SHP77 treated with DMSO at 0.1 percent for 48 hours (cell line): ENCODE results near the gene EGFR.
"Not testable (repeated sequence)": the region's sequence is repeated elsewhere in the genome, so short reads cannot be mapped to it uniquely, and the experiment has no call there.

ENCODE experiments used
- DNase-seq: peaks from one replicate; lab custom pipeline; 2025; lab: John Stamatoyannopoulos, UW

EGFR gene

GRCh38 chr7:55147736-55148135, 128.9 kb downstream of the EGFR start:
- DNase-seq, result no peak

DNA sequence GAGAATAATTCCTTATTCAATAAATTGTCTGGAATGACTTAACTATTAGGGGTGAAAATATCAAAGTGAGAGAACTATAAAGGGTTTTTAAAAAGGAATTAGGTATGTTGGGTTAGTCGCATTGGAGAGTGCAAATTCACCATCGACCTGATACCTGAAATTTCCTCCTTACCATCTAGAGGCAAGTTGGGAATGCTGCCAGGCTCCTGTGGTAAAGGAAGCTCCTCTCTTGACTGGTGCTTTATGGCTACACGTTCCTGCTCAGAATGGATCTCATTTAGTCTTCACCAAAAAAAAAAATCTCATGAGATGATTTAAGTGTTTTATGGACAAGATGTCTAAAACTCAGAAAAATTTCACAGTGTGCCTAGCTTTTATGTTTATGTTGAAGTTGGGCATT, 129.8 kb downstream of the EGFR start:
- no peak for DNase-seq

DNA sequence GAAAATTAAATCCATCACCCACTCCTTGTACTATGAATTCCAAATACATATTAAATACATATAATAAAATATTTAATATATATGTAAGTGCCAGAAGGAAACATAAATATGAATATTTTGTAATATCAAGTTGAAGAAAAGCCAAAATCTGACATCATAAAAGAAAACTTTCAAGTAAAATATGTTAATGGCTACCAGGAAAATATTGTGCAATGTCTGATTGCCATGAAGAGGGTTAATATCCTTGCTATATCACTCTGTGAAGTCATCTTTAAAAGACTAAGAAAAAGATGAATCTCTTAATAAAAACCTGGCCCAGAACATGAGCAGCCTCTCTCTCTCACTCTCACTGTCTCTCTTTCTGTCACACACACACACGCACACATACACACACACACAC, 130.2 kb downstream of the EGFR start:
- no peak for DNase-seq

DNA sequence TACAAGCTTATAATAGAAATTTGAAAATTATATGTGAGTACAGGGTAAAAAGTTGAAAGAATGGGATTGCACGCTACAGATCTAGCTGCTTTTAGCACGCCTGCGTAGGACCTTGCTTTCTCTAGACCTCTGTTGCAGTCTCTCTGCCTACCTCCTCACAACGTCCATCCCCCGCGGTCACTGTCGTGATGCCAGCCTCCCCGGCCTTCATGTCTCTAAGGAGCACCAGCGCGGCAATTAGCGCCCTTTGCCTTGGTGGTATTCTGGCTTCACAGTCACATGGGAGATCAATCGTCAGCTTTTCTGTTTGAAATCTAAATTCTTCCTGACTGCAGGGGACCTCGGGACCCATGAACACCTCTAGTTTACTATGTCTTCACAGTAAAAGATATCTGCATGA, 131.3 kb downstream of the EGFR start:
- DNase-seq, result no peak

GRCh38 chr7:55150709-55151451, 132.1 kb downstream of the EGFR start:
- no peak for DNase-seq

GRCh38 chr7:55152516-55152915, 133.7 kb downstream of the EGFR start:
- DNase-seq, result no peak

- DNase-seq, result no peak
These were observed 135.3 kb downstream of the EGFR start for GRCh38 chr7:55154096-55154495.

DNA sequence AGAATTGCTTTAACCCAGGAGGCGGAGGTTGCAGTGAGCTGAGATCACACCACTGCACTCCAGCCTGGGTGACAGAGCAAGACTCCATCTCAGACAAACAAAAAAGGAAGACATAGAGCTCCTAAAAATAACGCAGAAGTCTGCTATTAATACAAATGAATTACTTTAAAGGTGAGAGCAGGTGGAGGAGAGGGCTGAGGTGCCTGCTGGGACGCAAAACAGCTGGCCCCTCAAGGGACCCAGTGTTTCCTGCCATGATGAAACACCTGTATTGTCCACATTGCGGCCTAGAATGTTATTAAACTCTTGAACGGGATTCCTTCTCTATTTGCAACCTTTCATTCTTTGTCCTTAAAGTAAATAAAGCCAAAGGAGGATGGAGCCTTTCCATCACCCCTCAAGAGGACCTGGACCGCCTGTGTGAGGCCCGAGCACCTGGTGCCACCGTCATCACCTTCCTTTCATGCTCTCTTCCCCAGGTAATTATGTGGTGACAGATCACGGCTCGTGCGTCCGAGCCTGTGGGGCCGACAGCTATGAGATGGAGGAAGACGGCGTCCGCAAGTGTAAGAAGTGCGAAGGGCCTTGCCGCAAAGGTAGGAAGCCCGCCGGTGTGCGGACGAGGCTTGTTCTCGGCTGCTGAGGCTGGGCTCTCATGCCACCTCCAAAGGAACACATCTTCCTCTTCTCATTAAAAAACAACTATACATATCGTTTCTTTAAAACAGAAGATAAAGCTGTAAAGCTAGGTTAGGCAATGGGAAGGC, 136.7 kb downstream of the EGFR start:
- DNase-seq, result no peak

DNA sequence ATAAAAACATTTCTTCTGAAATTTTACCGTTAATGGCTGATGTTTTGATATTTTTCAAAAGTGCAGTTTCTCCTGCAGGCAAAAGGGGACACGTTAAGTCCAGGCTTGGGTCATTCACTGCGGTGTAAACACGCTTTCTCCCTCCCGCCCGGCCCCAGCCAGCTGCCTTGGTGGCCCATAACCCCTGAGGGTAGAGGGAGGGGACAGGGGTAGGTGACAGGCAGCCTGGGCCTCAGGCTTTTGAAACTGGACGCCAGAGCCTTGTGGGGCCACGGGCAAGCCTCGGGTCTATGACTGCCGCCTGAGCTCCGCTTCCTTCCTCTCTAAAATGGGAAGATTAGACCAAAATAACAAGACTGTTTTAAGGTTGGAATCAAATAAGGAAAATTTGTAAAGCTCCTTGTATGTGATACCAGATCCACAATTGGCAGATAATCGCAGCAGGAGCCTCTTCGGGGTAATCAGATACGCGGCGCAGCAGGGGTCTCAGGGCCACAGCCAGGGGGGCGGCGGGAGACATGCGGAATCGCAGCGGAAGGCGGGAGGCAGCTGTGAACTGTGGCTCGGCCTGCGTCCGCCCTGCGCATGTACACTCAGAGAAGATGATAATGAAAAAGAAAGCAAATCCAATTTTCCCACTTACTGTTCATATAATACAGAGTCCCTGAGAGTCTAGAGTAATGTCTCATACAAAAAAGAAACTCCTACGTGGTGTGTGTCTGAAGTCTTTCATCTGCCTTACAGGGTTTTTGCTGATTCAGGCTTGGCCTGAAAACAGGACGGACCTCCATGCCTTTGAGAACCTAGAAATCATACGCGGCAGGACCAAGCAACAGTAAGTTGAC, 138.3 kb downstream of the EGFR start:
- no peak for DNase-seq

- no peak for DNase-seq
These were observed 138.9 kb downstream of the EGFR start for GRCh38 chr7:55157764-55158105.

DNA sequence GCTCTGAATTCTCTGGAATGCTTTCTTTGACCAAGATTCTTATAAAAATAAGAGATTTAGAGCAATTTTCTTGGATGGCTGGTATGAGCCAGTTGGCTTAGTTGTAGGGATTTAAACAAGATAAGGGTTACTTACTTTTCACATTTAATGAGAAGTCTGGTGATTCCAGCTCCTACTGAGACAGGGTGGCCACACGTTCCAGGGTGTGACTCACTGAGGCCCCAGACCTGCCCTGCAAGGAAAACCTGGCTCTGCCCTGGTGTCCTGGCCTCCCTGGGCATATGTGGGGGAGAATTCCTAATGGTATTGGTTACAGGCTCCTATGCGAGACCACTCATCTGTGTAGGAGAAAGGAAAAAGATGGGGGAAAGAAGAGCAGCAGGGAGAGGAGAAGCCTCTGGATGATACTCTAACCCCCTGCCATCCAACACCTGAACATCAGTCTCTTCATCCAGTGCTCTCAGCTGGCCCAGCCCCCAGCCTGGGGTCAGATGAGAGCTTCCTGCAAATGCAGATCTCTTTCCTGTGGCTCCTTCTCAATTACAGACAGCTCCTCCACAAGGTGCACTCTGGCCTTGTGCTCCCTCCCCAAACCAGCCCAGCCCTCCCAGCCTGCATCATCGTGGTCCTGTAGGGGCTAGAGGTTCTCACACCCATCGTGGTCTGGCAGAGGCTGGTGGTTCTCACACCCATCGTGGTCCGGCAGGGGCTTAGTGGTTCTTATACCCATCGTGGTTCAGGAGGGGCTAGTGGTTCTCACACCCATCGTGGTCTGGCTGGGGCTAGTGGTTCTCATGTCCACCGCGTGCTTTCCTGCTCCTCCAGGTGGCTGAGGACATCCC, 139.9 kb downstream of the EGFR start:
- no peak for DNase-seq

DNA sequence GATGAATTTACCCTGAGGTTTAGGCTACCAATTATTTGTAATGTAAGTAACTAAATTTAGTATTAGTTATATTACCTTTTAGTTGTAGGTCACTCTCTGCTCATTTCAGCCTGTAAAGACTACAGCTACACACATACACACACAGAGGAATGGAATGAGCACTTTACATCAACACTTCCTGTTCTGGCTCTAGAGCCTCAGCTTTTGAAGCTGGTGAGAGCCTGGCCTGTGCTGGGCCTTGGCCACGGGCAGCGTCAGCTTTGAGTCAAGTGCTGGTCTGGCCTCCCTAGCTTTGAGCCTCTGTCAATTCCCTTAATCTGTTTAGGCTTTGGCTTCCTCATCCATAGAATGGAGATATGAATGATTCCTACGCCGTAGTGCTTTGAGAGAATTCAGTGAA, 141.7 kb downstream of the EGFR start:
- DNase-seq, result no peak

- DNase-seq, result no peak
These were observed 142.4 kb downstream of the EGFR start for GRCh38 chr7:55161154-55161687.

DNA sequence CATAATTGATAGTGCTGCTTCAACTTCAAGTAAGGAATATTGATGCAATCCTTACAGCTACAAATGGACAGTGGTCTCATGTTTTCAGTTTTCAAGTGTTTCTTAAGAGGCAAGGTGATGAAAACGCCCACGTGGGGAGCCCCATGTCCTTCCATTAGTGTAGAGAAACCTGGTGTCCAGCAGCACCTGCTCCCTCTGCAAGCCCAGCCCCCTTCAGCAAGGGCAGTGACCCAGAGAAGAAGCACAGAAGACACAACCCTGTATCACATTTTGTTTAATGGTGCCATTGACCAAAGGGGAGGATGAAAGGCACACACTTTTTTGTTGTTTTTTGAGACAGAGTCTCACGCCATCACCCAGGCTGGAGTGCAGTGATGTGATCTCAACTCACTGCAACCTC, 143.7 kb downstream of the EGFR start:
- no peak for DNase-seq

GRCh38 chr7:55163733-55164132, 144.9 kb downstream of the EGFR start:
- DNase-seq, result no peak

GRCh38 chr7:55164527-55164926, 145.7 kb downstream of the EGFR start:
- no peak for DNase-seq

- no peak for DNase-seq
These were observed 146.5 kb downstream of the EGFR start for GRCh38 chr7:55165176-55165861.

DNA sequence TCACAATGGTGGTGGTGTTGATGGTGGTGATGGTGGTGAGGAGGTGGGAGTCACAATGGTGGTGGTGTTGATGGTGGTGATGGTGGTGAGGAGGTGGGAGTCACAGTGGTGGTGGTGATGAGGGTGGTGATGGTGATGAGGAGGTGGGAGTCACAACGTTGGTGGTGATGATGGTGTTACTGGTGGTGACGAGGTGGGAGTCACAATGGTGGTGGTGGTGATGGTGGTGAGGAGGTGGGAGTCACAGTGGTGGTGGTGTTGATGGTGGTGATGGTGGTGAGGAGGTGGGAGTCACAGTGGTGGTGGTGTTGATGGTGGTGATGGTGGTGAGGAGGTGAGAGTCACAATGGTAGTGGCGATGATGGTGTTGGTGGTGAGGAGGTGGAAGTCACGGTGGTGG, 148.5 kb downstream of the EGFR start:
- not testable (repeated sequence) for DNase-seq

DNA sequence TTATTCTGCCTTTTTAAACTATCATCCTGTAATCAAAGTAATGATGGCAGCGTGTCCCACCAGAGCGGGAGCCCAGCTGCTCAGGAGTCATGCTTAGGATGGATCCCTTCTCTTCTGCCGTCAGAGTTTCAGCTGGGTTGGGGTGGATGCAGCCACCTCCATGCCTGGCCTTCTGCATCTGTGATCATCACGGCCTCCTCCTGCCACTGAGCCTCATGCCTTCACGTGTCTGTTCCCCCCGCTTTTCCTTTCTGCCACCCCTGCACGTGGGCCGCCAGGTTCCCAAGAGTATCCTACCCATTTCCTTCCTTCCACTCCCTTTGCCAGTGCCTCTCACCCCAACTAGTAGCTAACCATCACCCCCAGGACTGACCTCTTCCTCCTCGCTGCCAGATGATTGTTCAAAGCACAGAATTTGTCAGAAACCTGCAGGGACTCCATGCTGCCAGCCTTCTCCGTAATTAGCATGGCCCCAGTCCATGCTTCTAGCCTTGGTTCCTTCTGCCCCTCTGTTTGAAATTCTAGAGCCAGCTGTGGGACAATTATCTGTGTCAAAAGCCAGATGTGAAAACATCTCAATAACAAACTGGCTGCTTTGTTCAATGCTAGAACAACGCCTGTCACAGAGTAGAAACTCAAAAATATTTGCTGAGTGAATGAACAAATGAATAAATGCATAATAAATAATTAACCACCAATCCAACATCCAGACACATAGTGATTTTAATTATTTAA, 151.7 kb downstream of the EGFR start:
- DNase-seq, result no peak

- no peak for DNase-seq
These were observed 152.3 kb downstream of the EGFR start for GRCh38 chr7:55171157-55171556.
